CD8-positive, alpha-beta memory T cell (primary cell): ENCODE measurements around the gene LRIT3. TPM values are rescaled to one million over a fixed set of nuclear protein-coding genes. Genes with fewer than 3 reads are reported as not detected.

ENCODE experiments used
- CTCF ChIA-PET: fragments of 350-600 bp; sonication (Branson Sonifier 250); formaldehyde crosslinking; loops from one replicate; lab custom pipeline; 2021; ENCODE audit warnings: antibody characterized with exemption; lab: Charles Lee
- POLR2A ChIA-PET: fragments of 350-600 bp; sonication (Branson Sonifier 250); formaldehyde crosslinking; loops from one replicate; lab custom pipeline; 2021; ENCODE audit warnings: antibody characterized with exemption; lab: Charles Lee
- DNase-seq, 5 donors: peaks; one replicate each; pipeline versions ENCODE4 v3.0.0 to v3.0.0-alpha.2; 2020 to 2022; ENCODE audit warnings: mixed read lengths in 1 of 5
- H3K27ac ChIP-seq: one replicate; pipeline ENCODE4 v1.7.0; 2013; ENCODE audit warnings: low read depth, mild to moderate bottlenecking, low read length, moderate library complexity
- H3K27me3 ChIP-seq: 2 replicates; pipeline ENCODE4 v1.7.0; 2013; ENCODE audit warnings: low read length, mild to moderate bottlenecking; ENCODE audit not compliant: insufficient read depth, poor library complexity, severe bottlenecking
- H3K36me3 ChIP-seq: 2 replicates; pipeline ENCODE4 v1.7.0; 2013; ENCODE audit warnings: mild to moderate bottlenecking, low read length, moderate library complexity; ENCODE audit not compliant: insufficient read depth
- H3K4me1 ChIP-seq: 2 replicates; pipeline ENCODE4 v1.7.0; 2013; ENCODE audit warnings: mild to moderate bottlenecking, low read length, moderate library complexity; ENCODE audit not compliant: insufficient read depth
- H3K4me3 ChIP-seq: 2 replicates; pipeline ENCODE4 v1.7.0; 2013; ENCODE audit warnings: mild to moderate bottlenecking, low read length
- H3K9me3 ChIP-seq: 2 replicates; pipeline ENCODE4 v1.7.0; 2013; ENCODE audit warnings: mild to moderate bottlenecking, low read length
- H3K27ac Mint-ChIP-seq, 8 donors: one replicate each; pipeline ENCODE4 v1.8.0; 2020 to 2021; ENCODE audit warnings: mixed read lengths in 8 of 8, mild to moderate bottlenecking in 6 of 8, inconsistent platforms in 3 of 8, moderate library complexity in 3 of 8
- H3K27me3 Mint-ChIP-seq, 2 donors: one replicate each; pipeline ENCODE4 v1.8.0; 2020 to 2021; ENCODE audit warnings: mixed read lengths in 2 of 2, mild to moderate bottlenecking in 1 of 2, moderate library complexity in 1 of 2
- H3K36me3 Mint-ChIP-seq, 3 donors: one replicate each; pipeline ENCODE4 v1.8.0; 2020 to 2021; ENCODE audit warnings: mixed read lengths in 3 of 3, inconsistent platforms in 1 of 3, mild to moderate bottlenecking in 1 of 3
- H3K4me1 Mint-ChIP-seq, 3 donors: one replicate each; pipeline ENCODE4 v1.8.0; 2020 to 2021; ENCODE audit warnings: mixed read lengths in 3 of 3, inconsistent platforms in 1 of 3, mild to moderate bottlenecking in 1 of 3
- H3K4me3 Mint-ChIP-seq, 7 donors: one replicate each; pipeline ENCODE4 v1.8.0; 2020 to 2021; ENCODE audit warnings: mixed read lengths in 7 of 7, mild to moderate bottlenecking in 6 of 7, moderate library complexity in 4 of 7, inconsistent platforms in 2 of 7
- H3K9me3 Mint-ChIP-seq, 5 donors: one replicate each; pipeline ENCODE4 v1.8.0; 2020 to 2022; ENCODE audit warnings: mixed read lengths in 5 of 5, mild to moderate bottlenecking in 3 of 5, moderate library complexity in 2 of 5, inconsistent platforms in 1 of 5
- polyA plus RNA-seq: library from polyadenylated mRNA; unstranded; fragments of 300-500 nt; fragmentation: Illumina TruSeq; gene quantifications from one replicate; pipeline ENCODE4 v1.2.3, GENCODE V29; 2021
- total RNA-seq, 2 experiments: library from RNA; stranded (reverse); gene quantifications; one replicate each; pipeline ENCODE4 v1.2.3, GENCODE V29; 2021

Gene LRIT3
- total and polyA plus RNA-seq, 3 experiments from 2014 or later, result 0.20 to 0.24 TPM; not detected in 1

GRCh38 chr4:109821185-109821584, 26.7 kb upstream of the LRIT3 start:
- ChIA-PET POLR2A (no interaction called here), CTCF (no interaction called here)
- peaks cover 23% of the 10 kb centered on the region for H3K36me3 ChIP-seq
- no peak overlapping the region for H3K4me3 ChIP-seq
- no peaks in the 10 kb centered on the region for H3K27me3 ChIP-seq
- Mint-ChIP-seq H3K4me1 (peaks cover 23 to 48% (median 41%) of the 10 kb centered on the region in 3 donors), H3K36me3 (peaks cover 0 to 69% (median 18%) of the 10 kb centered on the region in 3 donors), H3K4me3 (no peak overlapping the region), H3K27ac (peak overlapping the region in 4 of 8 donors; percentile 2 to 93 (median 47)), H3K27me3 (no peaks in the 10 kb centered on the region), H3K9me3 (no peaks in the 10 kb centered on the region)
- no peak for DNase-seq
- no peaks in the 10 kb centered on the region for H3K9me3 ChIP-seq
- H3K4me1 ChIP-seq, result peaks cover 12% of the 10 kb centered on the region
- no peak overlapping the region for H3K27ac ChIP-seq

DNA sequence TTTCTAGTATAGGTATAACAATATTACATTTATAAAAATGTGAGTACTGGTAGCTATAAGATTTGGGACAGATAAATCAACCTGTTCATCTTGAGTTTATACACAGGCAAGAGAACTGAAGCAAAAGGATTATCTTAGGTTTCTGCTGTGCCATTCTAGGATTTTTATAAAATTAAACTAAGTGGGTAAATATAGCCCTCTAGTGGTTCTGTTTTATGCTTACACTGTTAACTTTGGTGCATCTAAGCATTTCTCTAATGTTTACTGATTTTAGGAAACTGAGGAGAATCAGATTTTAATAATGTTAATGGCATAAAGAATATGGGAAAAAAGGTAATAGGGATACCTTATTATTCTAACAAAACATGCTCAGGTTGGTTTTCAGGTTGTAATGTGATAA, 21.2 kb upstream of the LRIT3 start:
- CTCF ChIA-PET, result interaction anchor here (0.7 to 1.8 kb wide), 6 partner anchors 124 to 401 kb away, joined by 3 to 8 read pairs (median 3); partner anchors contain the start of gene SEC24B
- Histone ChIP-seq H3K36me3 (peaks cover 12% of the 10 kb centered on the region), H3K4me3 (no peak overlapping the region), H3K9me3 (no peaks in the 10 kb centered on the region), H3K27me3 (no peaks in the 10 kb centered on the region), H3K27ac (no peak overlapping the region), H3K4me1 (no peaks in the 10 kb centered on the region)
- H3K4me1 Mint-ChIP-seq, result peaks cover 0 to 4% (median 0%) of the 10 kb centered on the region in 3 donors
- no peak overlapping the region for H3K4me3 Mint-ChIP-seq
- H3K27ac Mint-ChIP-seq, result no peak overlapping the region
- peak in 2 of 5 donors; percentile 20 to 28 for DNase-seq
- H3K36me3 Mint-ChIP-seq, result peaks cover 0 to 37% (median 7%) of the 10 kb centered on the region in 3 donors
- no peaks in the 10 kb centered on the region for H3K9me3 Mint-ChIP-seq
- H3K27me3 Mint-ChIP-seq, result no peaks in the 10 kb centered on the region
- POLR2A ChIA-PET, result no interaction called here

GRCh38 chr4:109827672-109828071, 20.2 kb upstream of the LRIT3 start, which contains the start of gene RRH:
Gene RRH, plus strand, starts transcription at chr4:109827972. Its CDS starts 56 bp downstream, at chr4:109828028.
- H3K4me3 Mint-ChIP-seq, result no peak within 1 kb of the TSS
- peaks cover 11% of the 10 kb centered on the region for H3K36me3 ChIP-seq
- no peak within 1 kb of the TSS for H3K27ac ChIP-seq
- H3K4me3 ChIP-seq, result no peak within 1 kb of the TSS
- no peaks in the 10 kb centered on the region for H3K4me1 ChIP-seq
- no peaks in the 10 kb centered on the region for H3K9me3 ChIP-seq
- ChIA-PET CTCF (interaction anchor here (1.1 to 1.8 kb wide), 2 partner anchors 125 to 394 kb away, joined by 3 to 8 read pairs; partner anchors contain the start of gene SEC24B), POLR2A (no interaction called here)
- peaks cover 0 to 28% (median 7%) of the 10 kb centered on the region in 3 donors for H3K36me3 Mint-ChIP-seq
- DNase-seq, result no peak
- no peaks in the 10 kb centered on the region for H3K9me3 Mint-ChIP-seq
- H3K27me3 Mint-ChIP-seq, result no peaks in the 10 kb centered on the region
- H3K4me1 Mint-ChIP-seq, result peaks cover 0 to 4% (median 0%) of the 10 kb centered on the region in 3 donors
- H3K27me3 ChIP-seq, result no peaks in the 10 kb centered on the region
- H3K27ac Mint-ChIP-seq, result no peak within 1 kb of the TSS

DNA sequence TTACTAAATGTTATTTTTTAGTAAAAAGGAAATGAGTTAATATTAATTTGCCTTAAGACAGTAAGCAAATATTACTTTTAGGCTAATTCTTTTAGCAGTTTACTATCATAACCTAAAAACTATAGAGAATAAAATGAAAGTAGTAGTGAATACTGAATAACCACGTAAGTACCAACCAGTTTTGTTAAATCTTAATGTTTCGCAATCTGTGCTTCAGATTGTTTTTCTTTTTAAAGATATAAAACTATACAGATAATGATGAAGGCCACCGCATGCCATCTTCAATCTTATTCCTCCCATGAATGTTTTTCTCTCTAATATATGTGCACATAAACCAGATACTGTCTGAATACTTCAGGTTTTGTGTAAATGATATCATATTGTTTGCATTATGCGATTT, 14.2 kb upstream of the LRIT3 start:
- Mint-ChIP-seq H3K27ac (no peak overlapping the region), H3K9me3 (peaks cover 0 to 1% (median 0%) of the 10 kb centered on the region in 5 donors), H3K4me3 (no peak overlapping the region), H3K36me3 (peaks cover 2 to 9% (median 3%) of the 10 kb centered on the region in 3 donors), H3K27me3 (no peaks in the 10 kb centered on the region), H3K4me1 (no peaks in the 10 kb centered on the region)
- Histone ChIP-seq H3K4me3 (no peak overlapping the region), H3K27me3 (no peaks in the 10 kb centered on the region), H3K36me3 (no peaks in the 10 kb centered on the region), H3K27ac (no peak overlapping the region), H3K9me3 (no peaks in the 10 kb centered on the region), H3K4me1 (no peaks in the 10 kb centered on the region)
- CTCF ChIA-PET, result no interaction called here
- DNase-seq, result no peak
- POLR2A ChIA-PET, result no interaction called here

DNA sequence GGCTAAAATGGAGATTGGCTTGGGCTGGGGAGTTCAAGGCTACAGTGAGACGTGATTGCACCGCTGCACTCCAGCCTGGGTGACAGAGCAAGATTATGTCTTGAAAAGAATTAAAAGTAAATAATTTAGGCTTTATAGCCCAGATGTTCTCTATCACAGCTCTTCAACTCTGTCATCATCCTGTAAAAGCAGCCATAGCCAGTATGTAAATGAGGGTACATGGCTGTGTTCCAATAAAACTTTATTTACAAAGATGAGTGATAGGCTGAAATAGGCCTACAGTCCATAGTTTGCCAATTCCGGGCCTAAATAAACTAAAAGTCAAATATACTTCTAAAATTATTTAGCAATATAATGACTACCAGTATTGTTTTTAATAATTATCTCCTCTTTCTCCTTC, 10.9 kb upstream of the LRIT3 start:
- Histone ChIP-seq H3K9me3 (no peaks in the 10 kb centered on the region), H3K4me1 (no peaks in the 10 kb centered on the region), H3K27ac (no peak overlapping the region), H3K27me3 (no peaks in the 10 kb centered on the region), H3K4me3 (no peak overlapping the region), H3K36me3 (no peaks in the 10 kb centered on the region)
- Mint-ChIP-seq H3K36me3 (peaks cover 2 to 9% (median 2%) of the 10 kb centered on the region in 3 donors), H3K27me3 (no peaks in the 10 kb centered on the region), H3K4me1 (no peaks in the 10 kb centered on the region), H3K4me3 (no peak overlapping the region), H3K27ac (no peak overlapping the region), H3K9me3 (peaks cover 0 to 1% (median 0%) of the 10 kb centered on the region in 5 donors)
- no peak for DNase-seq
- ChIA-PET POLR2A (no interaction called here), CTCF (no interaction called here)

DNA sequence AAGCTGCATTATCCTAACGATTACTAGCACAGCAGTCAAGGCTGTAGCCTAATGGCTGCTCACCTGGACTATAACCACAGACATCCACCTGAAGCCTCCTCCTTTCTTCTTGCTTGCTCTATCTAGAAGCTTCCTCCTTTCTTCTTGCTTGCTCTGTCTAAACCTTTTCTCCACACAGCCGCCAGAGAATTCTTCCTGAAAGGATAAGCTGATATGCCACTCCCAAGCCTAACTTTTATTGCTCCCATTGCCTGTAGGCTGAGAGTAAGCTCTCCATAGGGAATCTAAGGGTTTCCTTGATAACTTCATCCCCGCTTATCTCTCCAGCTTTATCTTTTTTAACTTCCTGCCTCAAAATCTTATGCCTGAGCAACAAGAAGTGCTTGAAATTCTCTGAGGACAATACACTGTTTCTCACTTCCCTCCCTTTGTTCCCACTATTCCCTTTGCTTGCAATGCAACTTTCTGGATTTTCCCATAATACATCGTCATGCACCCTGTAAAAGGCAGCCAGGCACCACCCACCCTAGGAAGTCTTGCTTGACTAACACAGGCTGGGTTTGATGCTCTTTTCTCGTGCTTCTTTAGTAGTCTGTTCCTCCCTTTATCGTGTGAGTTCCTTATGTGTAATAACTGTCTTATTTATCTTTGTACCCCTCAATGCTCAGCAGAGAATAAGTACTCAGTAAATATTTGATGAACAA, 1.4 kb upstream of the LRIT3 start:
- H3K27ac Mint-ChIP-seq, result peak overlapping the region in 1 of 8 donors; percentile 48
- Histone ChIP-seq H3K4me3 (no peak overlapping the region), H3K27ac (no peak overlapping the region), H3K4me1 (no peaks in the 10 kb centered on the region), H3K9me3 (no peaks in the 10 kb centered on the region), H3K27me3 (no peaks in the 10 kb centered on the region), H3K36me3 (no peaks in the 10 kb centered on the region)
- ChIA-PET POLR2A (no interaction called here), CTCF (no interaction called here)
- peaks cover 0 to 2% (median 1%) of the 10 kb centered on the region in 3 donors for H3K36me3 Mint-ChIP-seq
- no peaks in the 10 kb centered on the region for H3K27me3 Mint-ChIP-seq
- no peaks in the 10 kb centered on the region for H3K4me1 Mint-ChIP-seq
- H3K9me3 Mint-ChIP-seq, result no peaks in the 10 kb centered on the region
- no peak overlapping the region for H3K4me3 Mint-ChIP-seq
- no peak for DNase-seq

GRCh38 chr4:109848501-109848900, 594 bp downstream of the LRIT3 start:
- peaks cover 0 to 9% (median 3%) of the 10 kb centered on the region in 3 donors for H3K36me3 Mint-ChIP-seq
- Histone ChIP-seq H3K36me3 (no peaks in the 10 kb centered on the region), H3K27me3 (no peaks in the 10 kb centered on the region), H3K4me1 (no peaks in the 10 kb centered on the region), H3K4me3 (no peak overlapping the region), H3K9me3 (no peaks in the 10 kb centered on the region), H3K27ac (no peak overlapping the region)
- H3K27ac Mint-ChIP-seq, result no peak overlapping the region
- peaks cover 0 to 7% (median 0%) of the 10 kb centered on the region in 3 donors for H3K4me1 Mint-ChIP-seq
- H3K4me3 Mint-ChIP-seq, result no peak overlapping the region
- H3K27me3 Mint-ChIP-seq, result peaks cover 0 to 2% of the 10 kb centered on the region in 2 donors
- ChIA-PET CTCF (no interaction called here), POLR2A (no interaction called here)
- no peak for DNase-seq
- H3K9me3 Mint-ChIP-seq, result no peaks in the 10 kb centered on the region

GRCh38 chr4:109850601-109851000, 2.7 kb downstream of the LRIT3 start:
- Mint-ChIP-seq H3K4me3 (no peak overlapping the region), H3K9me3 (no peaks in the 10 kb centered on the region), H3K36me3 (peaks cover 0 to 16% (median 5%) of the 10 kb centered on the region in 3 donors), H3K4me1 (peaks cover 0 to 7% (median 0%) of the 10 kb centered on the region in 3 donors), H3K27me3 (peaks cover 0 to 2% of the 10 kb centered on the region in 2 donors), H3K27ac (no peak overlapping the region)
- POLR2A ChIA-PET, result no interaction called here
- Histone ChIP-seq H3K4me1 (no peaks in the 10 kb centered on the region), H3K27me3 (no peaks in the 10 kb centered on the region), H3K4me3 (no peak overlapping the region), H3K36me3 (no peaks in the 10 kb centered on the region), H3K27ac (no peak overlapping the region), H3K9me3 (no peaks in the 10 kb centered on the region)
- DNase-seq, result no peak
- CTCF ChIA-PET, result no interaction called here
